PC-9 (cell line): ENCODE data around the gene PTGES2.

Source experiments
- CTCF ChIP-seq: fragments of 200-600 bp; sonication (generic); conservative IDR thresholded peaks from 2 replicates; pipeline ENCODE4 v1.6.1; 2017; ENCODE audit warnings: mixed run types, antibody characterized with exemption, mild to moderate bottlenecking, moderate library complexity
- EZH2 ChIP-seq: fragments of 200-600 bp; sonication (generic); IDR thresholded peaks from 2 replicates; pipeline ENCODE4 v1.8.0; 2017; ENCODE audit warnings: antibody characterized with exemption, low read depth

GRCh38 chr9:128155736-128156500, 28.4 kb upstream of the PTGES2 start:
- no peak for TF ChIP-seq CTCF
- TF ChIP-seq EZH2, result no peak
